ENCODE data around the gene SRP68.

- no peak for TF ChIP-seq EZH2 (IDR thresholded peaks at IDR 0.05)
- no peak for TF ChIP-seq CTCF (IDR thresholded peaks at IDR 0.05)
These were observed 34.4 kb upstream of the SRP68 start for GRCh38 chr17:76106703-76107102.

All from neural progenitor cell (in vitro differentiated cells).